Astrocyte (in vitro differentiated cells and primary cell): ENCODE measurements around the gene MESP1.

Experiments
- EZH2 ChIP-seq: IDR thresholded peaks from 2 replicates; pipeline ENCODE4 v1.6.1; 2012; ENCODE audit warnings: mild to moderate bottlenecking, low read length, inconsistent platforms; ENCODE audit not compliant: insufficient read depth
- TF ChIP-seq, protein P1 (sequence below): IDR thresholded peaks from 2 replicates; pipeline ENCODE4 v1.5.1; 2011; ENCODE audit warnings: low read depth, mild to moderate bottlenecking, inconsistent platforms, low read length, moderate library complexity; ENCODE audit not compliant: insufficient read depth

DNA sequence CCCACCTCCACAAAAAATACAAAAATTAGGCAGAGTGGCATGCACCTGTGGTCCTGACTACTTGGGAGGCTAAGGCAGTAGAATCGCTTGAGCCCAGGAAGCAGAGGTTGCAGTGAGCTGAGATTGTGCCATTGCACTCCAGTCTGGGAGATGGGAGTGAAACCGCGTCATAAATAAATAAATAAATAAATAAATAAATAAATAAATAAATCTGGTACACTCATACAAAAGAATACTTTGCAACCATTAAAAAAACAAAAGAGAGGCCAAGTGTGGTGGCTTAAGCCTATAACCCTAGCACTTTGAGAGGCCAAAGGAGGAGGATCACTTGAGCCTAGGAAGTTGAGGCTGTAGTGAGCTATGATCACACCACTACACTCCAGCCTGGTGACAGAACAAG lies 28.0 kb downstream of the MESP1 start:
- TF ChIP-seq, protein P1, sequence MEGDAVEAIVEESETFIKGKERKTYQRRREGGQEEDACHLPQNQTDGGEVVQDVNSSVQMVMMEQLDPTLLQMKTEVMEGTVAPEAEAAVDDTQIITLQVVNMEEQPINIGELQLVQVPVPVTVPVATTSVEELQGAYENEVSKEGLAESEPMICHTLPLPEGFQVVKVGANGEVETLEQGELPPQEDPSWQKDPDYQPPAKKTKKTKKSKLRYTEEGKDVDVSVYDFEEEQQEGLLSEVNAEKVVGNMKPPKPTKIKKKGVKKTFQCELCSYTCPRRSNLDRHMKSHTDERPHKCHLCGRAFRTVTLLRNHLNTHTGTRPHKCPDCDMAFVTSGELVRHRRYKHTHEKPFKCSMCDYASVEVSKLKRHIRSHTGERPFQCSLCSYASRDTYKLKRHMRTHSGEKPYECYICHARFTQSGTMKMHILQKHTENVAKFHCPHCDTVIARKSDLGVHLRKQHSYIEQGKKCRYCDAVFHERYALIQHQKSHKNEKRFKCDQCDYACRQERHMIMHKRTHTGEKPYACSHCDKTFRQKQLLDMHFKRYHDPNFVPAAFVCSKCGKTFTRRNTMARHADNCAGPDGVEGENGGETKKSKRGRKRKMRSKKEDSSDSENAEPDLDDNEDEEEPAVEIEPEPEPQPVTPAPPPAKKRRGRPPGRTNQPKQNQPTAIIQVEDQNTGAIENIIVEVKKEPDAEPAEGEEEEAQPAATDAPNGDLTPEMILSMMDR: no peak
- TF ChIP-seq EZH2: no peak
